ENCODE data around the gene CALML3. TPM values are rescaled to one million over a fixed set of nuclear protein-coding genes. Genes with fewer than 3 reads are reported as not detected.

CALML3 gene
- total and polyA plus RNA-seq, 2 experiments from 2014 or later = not detected

- no peaks in the 10 kb centered on the region for H3K9me3 ChIP-seq (ENCODE audit: low read depth)
- peak in 1 of 2 donors; percentile 6 for DNase-seq (ENCODE audit: low read depth in 1 of 2, low spot score in 1 of 2)
- H3K4me3 ChIP-seq = no peak overlapping the region
- H3K36me3 ChIP-seq = no peaks in the 10 kb centered on the region
- no peaks in the 10 kb centered on the region for H3K4me1 ChIP-seq (ENCODE audit: low read depth)
- H3K27me3 ChIP-seq = no peaks in the 10 kb centered on the region
- H3K27ac ChIP-seq = no peak overlapping the region
- TF ChIP-seq CTCF (IDR thresholded peaks at IDR 0.05; ENCODE audit: low read depth, low read length) = no peak
Measured at GRCh38 chr10:5510281-5511072, 14.3 kb upstream of the CALML3 start.

GRCh38 chr10:5511231-5511884 is 13.4 kb upstream of the CALML3 start:
- no peaks in the 10 kb centered on the region for H3K9me3 ChIP-seq (ENCODE audit: low read depth)
- no peak for TF ChIP-seq CTCF (IDR thresholded peaks at IDR 0.05; ENCODE audit: low read depth, low read length)
- no peak for DNase-seq (ENCODE audit: low read depth in 1 of 2, low spot score in 1 of 2)

GRCh38 chr10:5511885-5512280 is 12.9 kb upstream of the CALML3 start:
- Histone ChIP-seq H3K4me1 (ENCODE audit: low read depth) (peaks cover 3% of the 10 kb centered on the region), H3K9me3 (ENCODE audit: low read depth) (no peaks in the 10 kb centered on the region), H3K27me3 (no peaks in the 10 kb centered on the region), H3K27ac (no peak overlapping the region), H3K36me3 (no peaks in the 10 kb centered on the region), H3K4me3 (no peak overlapping the region)
- no peak for DNase-seq (ENCODE audit: low read depth in 1 of 2, low spot score in 1 of 2)
- no peak for TF ChIP-seq CTCF (IDR thresholded peaks at IDR 0.05; ENCODE audit: low read depth, low read length)

More at GRCh38 chr10:5511231-5511884, 13.4 kb upstream of the CALML3 start:
- Histone ChIP-seq H3K4me3 (no peak overlapping the region), H3K27me3 (no peaks in the 10 kb centered on the region), H3K4me1 (ENCODE audit: low read depth) (peaks cover 3% of the 10 kb centered on the region), H3K36me3 (no peaks in the 10 kb centered on the region), H3K27ac (no peak overlapping the region)

GRCh38 chr10:5512331-5512730 is 12.4 kb upstream of the CALML3 start:
- Histone ChIP-seq H3K27me3 (no peaks in the 10 kb centered on the region), H3K4me3 (no peak overlapping the region), H3K27ac (no peak overlapping the region), H3K36me3 (no peaks in the 10 kb centered on the region), H3K9me3 (ENCODE audit: low read depth) (no peaks in the 10 kb centered on the region), H3K4me1 (ENCODE audit: low read depth) (peaks cover 3% of the 10 kb centered on the region)
- DNase-seq (ENCODE audit: low read depth in 1 of 2, low spot score in 1 of 2) = no peak
- TF ChIP-seq CTCF (IDR thresholded peaks at IDR 0.05; ENCODE audit: low read depth, low read length) = no peak

GRCh38 chr10:5512881-5513612 is 11.7 kb upstream of the CALML3 start:
- DNase-seq (ENCODE audit: low read depth in 1 of 2, low spot score in 1 of 2) = no peak
- Histone ChIP-seq H3K27ac (no peak overlapping the region), H3K4me1 (ENCODE audit: low read depth) (peaks cover 3% of the 10 kb centered on the region), H3K27me3 (no peaks in the 10 kb centered on the region), H3K4me3 (no peak overlapping the region), H3K36me3 (no peaks in the 10 kb centered on the region), H3K9me3 (ENCODE audit: low read depth) (no peaks in the 10 kb centered on the region)
- no peak for TF ChIP-seq CTCF (IDR thresholded peaks at IDR 0.05; ENCODE audit: low read depth, low read length)
